ENCODE results near the gene RABGAP1L.
"Not testable (repeated sequence)": the region's sequence is repeated elsewhere in the genome, so short reads cannot be mapped to it uniquely, and the experiment has no call there.

The RABGAP1L gene

GRCh38 chr1:174841747-174842146 is 682.4 kb downstream of the RABGAP1L start:
- H3K4me2 ChIP-seq (ENCODE audit: low read length) = no peak overlapping the region
- no peaks in the 10 kb centered on the region for H3K36me3 ChIP-seq (ENCODE audit: control insufficient read depth, insufficient read depth, low read length)
- H3K79me2 ChIP-seq = no peaks in the 10 kb centered on the region
- no peaks in the 10 kb centered on the region for H3K27me3 ChIP-seq (ENCODE audit: control insufficient read depth, insufficient read depth, low read length)
- TF ChIP-seq CTCF (IDR thresholded peaks at IDR 0.05) = no peak
- H2AFZ ChIP-seq = no peak overlapping the region
- no peak overlapping the region for H3K9ac ChIP-seq
- no peak overlapping the region for H3K27ac ChIP-seq
- no peak overlapping the region for H3K4me3 ChIP-seq (ENCODE audit: low read depth, low read length)
- H3K4me1 ChIP-seq = no peaks in the 10 kb centered on the region
- no peaks in the 10 kb centered on the region for H3K9me3 ChIP-seq (ENCODE audit: control insufficient read depth, low read length)

GRCh38 chr1:174848593-174849560 is 689.6 kb downstream of the RABGAP1L start:
- not testable (repeated sequence) for H3K36me3 ChIP-seq (ENCODE audit: control insufficient read depth, insufficient read depth, low read length); H3K27ac ChIP-seq; H3K4me3 ChIP-seq (ENCODE audit: low read depth, low read length); H3K79me2 ChIP-seq; H3K27me3 ChIP-seq (ENCODE audit: control insufficient read depth, insufficient read depth, low read length); H3K4me2 ChIP-seq (ENCODE audit: low read length); H3K4me1 ChIP-seq; H3K9ac ChIP-seq; H2AFZ ChIP-seq; H3K9me3 ChIP-seq (ENCODE audit: control insufficient read depth, low read length)

- Histone ChIP-seq H2AFZ (no peak overlapping the region), H3K27me3 (ENCODE audit: control insufficient read depth, insufficient read depth, low read length) (no peaks in the 10 kb centered on the region), H3K27ac (no peak overlapping the region), H3K79me2 (no peaks in the 10 kb centered on the region), H3K9ac (no peak overlapping the region), H3K4me1 (no peaks in the 10 kb centered on the region), H3K36me3 (ENCODE audit: control insufficient read depth, insufficient read depth, low read length) (no peaks in the 10 kb centered on the region), H3K4me2 (ENCODE audit: low read length) (no peak overlapping the region), H3K9me3 (ENCODE audit: control insufficient read depth, low read length) (no peaks in the 10 kb centered on the region), H3K4me3 (ENCODE audit: low read depth, low read length) (no peak overlapping the region)
- no peak for TF ChIP-seq CTCF (IDR thresholded peaks at IDR 0.05)
These were observed 691.4 kb downstream of the RABGAP1L start for GRCh38 chr1:174850726-174851125.

GRCh38 chr1:174858301-174858700 is 699.0 kb downstream of the RABGAP1L start:
- no peaks in the 10 kb centered on the region for H3K36me3 ChIP-seq (ENCODE audit: control insufficient read depth, insufficient read depth, low read length)
- H3K4me3 ChIP-seq (ENCODE audit: low read depth, low read length) = no peak overlapping the region
- TF ChIP-seq CTCF (IDR thresholded peaks at IDR 0.05) = no peak
- H3K9ac ChIP-seq = no peak overlapping the region
- no peaks in the 10 kb centered on the region for H3K9me3 ChIP-seq (ENCODE audit: control insufficient read depth, low read length)
- no peak overlapping the region for H2AFZ ChIP-seq
- no peaks in the 10 kb centered on the region for H3K4me1 ChIP-seq
- H3K27ac ChIP-seq = no peak overlapping the region
- no peaks in the 10 kb centered on the region for H3K27me3 ChIP-seq (ENCODE audit: control insufficient read depth, insufficient read depth, low read length)
- H3K4me2 ChIP-seq (ENCODE audit: low read length) = no peak overlapping the region
- no peaks in the 10 kb centered on the region for H3K79me2 ChIP-seq

- no peak overlapping the region for H3K4me3 ChIP-seq (ENCODE audit: low read depth, low read length)
- H3K4me1 ChIP-seq = no peaks in the 10 kb centered on the region
- no peak overlapping the region for H3K9ac ChIP-seq
- TF ChIP-seq CTCF (IDR thresholded peaks at IDR 0.05) = no peak
- no peak overlapping the region for H3K27ac ChIP-seq
- no peaks in the 10 kb centered on the region for H3K27me3 ChIP-seq (ENCODE audit: control insufficient read depth, insufficient read depth, low read length)
- no peaks in the 10 kb centered on the region for H3K36me3 ChIP-seq (ENCODE audit: control insufficient read depth, insufficient read depth, low read length)
- no peaks in the 10 kb centered on the region for H3K9me3 ChIP-seq (ENCODE audit: control insufficient read depth, low read length)
- H2AFZ ChIP-seq = no peak overlapping the region
- no peaks in the 10 kb centered on the region for H3K79me2 ChIP-seq
- no peak overlapping the region for H3K4me2 ChIP-seq (ENCODE audit: low read length)
These were observed 711.0 kb downstream of the RABGAP1L start for GRCh38 chr1:174870319-174870718.
